ENCODE data around the gene MTCL3.

MTCL3 gene

DNA sequence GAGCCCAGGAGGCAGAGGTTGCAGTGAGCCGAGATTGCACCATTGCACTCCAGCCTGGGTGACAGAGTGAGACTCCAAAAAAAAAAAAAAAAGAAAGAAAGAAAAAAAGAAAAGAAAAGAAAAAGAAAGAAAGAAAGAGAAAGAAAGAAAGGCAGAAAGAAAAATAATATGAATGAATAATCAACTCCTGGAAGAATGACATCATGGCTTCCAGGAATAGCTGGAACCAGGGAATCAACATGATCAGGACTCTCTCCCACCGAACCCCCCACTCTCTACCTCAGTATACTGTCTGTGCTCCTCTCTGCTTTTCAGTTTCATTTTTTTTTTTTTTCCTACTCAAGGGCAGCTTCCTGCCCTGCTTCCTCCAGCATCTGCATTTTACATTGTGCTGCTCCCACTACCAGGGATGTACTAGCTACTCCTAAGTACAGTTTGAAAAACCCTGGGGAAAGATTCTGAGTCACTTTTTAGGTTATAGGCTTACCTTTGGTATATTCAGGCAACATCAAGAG, 19.7 kb upstream of the MTCL3 start:
- FAIRE-seq (no peak), DNase-seq (ENCODE audit: low read depth) (no peak)
- Histone ChIP-seq H3K4me3 (ENCODE audit: low read depth, low read length) (no peak overlapping the region), H3K36me3 (ENCODE audit: control insufficient read depth, insufficient read depth, low read length) (no peaks in the 10 kb centered on the region), H3K27me3 (ENCODE audit: control insufficient read depth, insufficient read depth, low read length) (no peaks in the 10 kb centered on the region)
- TF ChIP-seq, protein P1, sequence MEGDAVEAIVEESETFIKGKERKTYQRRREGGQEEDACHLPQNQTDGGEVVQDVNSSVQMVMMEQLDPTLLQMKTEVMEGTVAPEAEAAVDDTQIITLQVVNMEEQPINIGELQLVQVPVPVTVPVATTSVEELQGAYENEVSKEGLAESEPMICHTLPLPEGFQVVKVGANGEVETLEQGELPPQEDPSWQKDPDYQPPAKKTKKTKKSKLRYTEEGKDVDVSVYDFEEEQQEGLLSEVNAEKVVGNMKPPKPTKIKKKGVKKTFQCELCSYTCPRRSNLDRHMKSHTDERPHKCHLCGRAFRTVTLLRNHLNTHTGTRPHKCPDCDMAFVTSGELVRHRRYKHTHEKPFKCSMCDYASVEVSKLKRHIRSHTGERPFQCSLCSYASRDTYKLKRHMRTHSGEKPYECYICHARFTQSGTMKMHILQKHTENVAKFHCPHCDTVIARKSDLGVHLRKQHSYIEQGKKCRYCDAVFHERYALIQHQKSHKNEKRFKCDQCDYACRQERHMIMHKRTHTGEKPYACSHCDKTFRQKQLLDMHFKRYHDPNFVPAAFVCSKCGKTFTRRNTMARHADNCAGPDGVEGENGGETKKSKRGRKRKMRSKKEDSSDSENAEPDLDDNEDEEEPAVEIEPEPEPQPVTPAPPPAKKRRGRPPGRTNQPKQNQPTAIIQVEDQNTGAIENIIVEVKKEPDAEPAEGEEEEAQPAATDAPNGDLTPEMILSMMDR (IDR thresholded peaks at IDR 0.05; ENCODE audit: insufficient read depth, low read length, severe bottlenecking) = no peak

DNA sequence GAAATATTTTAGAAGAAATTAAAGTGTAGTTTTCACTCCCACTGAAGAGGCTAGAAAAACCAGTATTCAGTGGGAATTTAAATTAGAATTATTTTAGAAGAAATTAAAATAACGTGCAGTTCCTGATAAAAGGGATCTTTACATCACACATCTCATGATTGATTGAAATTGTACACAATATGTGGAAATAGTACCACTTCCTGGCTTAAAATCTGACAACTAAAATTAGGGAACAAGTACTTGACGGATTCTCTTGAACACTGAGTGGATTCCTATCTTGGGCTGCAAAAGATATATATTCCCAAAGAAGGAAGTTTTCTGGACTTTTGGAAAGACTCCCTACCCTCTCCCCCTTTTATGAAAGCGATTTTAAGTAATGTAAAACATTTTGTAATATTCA, 14.6 kb upstream of the MTCL3 start:
- H3K36me3 ChIP-seq (ENCODE audit: control insufficient read depth, insufficient read depth, low read length) = no peaks in the 10 kb centered on the region
- no peak for DNase-seq (ENCODE audit: low read depth)
- TF ChIP-seq, protein P1 (IDR thresholded peaks at IDR 0.05; ENCODE audit: insufficient read depth, low read length, severe bottlenecking) = no peak
- FAIRE-seq = no peak
- H3K4me3 ChIP-seq (ENCODE audit: low read depth, low read length) = no peak overlapping the region
- no peaks in the 10 kb centered on the region for H3K27me3 ChIP-seq (ENCODE audit: control insufficient read depth, insufficient read depth, low read length)

DNA sequence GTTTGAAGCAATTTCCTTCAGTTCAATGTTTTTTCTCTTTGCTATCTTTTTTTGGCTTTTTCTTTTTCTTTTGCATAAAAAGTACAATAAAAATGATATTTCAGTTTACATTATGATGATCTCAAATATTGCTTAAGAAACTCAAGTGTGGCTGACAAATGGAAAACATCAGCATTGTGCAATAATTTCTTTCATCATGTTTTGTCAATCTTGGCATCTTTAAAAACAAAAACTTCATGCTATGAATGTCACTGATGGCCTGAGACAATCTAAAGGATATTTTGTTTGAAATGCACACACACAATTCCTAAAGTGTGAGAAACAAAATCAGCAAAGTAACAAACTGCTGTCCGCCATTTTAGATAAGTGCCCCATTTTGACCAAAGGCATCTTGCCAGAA, 13.9 kb upstream of the MTCL3 start:
- FAIRE-seq = no peak

DNA sequence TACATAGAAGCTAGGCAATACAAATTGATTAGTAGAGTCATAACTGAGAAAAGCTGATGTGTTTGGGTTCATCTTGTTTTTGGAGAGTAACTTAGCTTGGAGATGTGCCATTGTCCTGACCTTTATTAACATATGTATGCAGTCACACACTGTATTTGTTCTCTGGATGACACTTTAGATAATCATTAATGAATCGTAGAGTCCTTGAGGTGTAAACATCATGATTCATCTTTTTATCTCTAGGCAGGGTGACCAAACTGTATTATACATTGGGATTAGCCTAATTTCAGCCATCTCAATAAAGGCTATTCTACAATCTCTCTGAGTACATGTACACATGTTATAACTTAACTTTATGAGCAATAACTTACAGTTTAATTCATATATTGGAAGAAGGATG, 3.6 kb upstream of the MTCL3 start:
- FAIRE-seq = no peak
- H3K27me3 ChIP-seq (ENCODE audit: control insufficient read depth, insufficient read depth, low read length) = peaks cover 9% of the 10 kb centered on the region
- H3K36me3 ChIP-seq (ENCODE audit: control insufficient read depth, insufficient read depth, low read length) = no peaks in the 10 kb centered on the region
- no peak for DNase-seq (ENCODE audit: low read depth)
- TF ChIP-seq, protein P1 (IDR thresholded peaks at IDR 0.05; ENCODE audit: insufficient read depth, low read length, severe bottlenecking) = no peak
- H3K4me3 ChIP-seq (ENCODE audit: low read depth, low read length) = no peak overlapping the region

More for the DNA sequence above, 13.9 kb upstream of the MTCL3 start:
- TF ChIP-seq, protein P1 (IDR thresholded peaks at IDR 0.05; ENCODE audit: insufficient read depth, low read length, severe bottlenecking) = no peak
- Histone ChIP-seq H3K36me3 (ENCODE audit: control insufficient read depth, insufficient read depth, low read length) (no peaks in the 10 kb centered on the region), H3K27me3 (ENCODE audit: control insufficient read depth, insufficient read depth, low read length) (no peaks in the 10 kb centered on the region), H3K4me3 (ENCODE audit: low read depth, low read length) (no peak overlapping the region)
- peak; percentile 36 for DNase-seq (ENCODE audit: low read depth)

DNA sequence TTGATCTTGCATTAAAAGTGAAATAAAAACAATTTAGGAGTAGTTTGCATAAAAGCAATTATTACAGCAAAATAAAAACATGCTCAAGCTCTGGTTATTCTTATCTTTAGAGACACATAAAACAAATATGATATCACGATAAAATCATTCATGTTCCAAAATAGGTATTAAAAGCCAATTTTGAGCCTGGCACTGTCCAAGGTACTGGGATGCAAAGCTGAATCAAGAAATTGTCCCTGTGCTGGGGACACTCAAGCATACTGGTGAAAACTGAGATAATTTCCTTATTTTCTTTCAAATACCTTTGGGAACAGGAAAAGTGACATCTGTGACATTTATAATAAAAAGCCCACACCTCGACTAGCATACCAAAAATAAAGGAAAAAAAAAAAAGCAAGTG, 931 bp upstream of the MTCL3 start:
- Histone ChIP-seq H3K4me3 (ENCODE audit: low read depth, low read length) (no peak overlapping the region), H3K27me3 (ENCODE audit: control insufficient read depth, insufficient read depth, low read length) (peaks cover 16% of the 10 kb centered on the region), H3K36me3 (ENCODE audit: control insufficient read depth, insufficient read depth, low read length) (no peaks in the 10 kb centered on the region)
- no peak for DNase-seq (ENCODE audit: low read depth)
- no peak for FAIRE-seq
- TF ChIP-seq, protein P1 (IDR thresholded peaks at IDR 0.05; ENCODE audit: insufficient read depth, low read length, severe bottlenecking) = no peak

DNA sequence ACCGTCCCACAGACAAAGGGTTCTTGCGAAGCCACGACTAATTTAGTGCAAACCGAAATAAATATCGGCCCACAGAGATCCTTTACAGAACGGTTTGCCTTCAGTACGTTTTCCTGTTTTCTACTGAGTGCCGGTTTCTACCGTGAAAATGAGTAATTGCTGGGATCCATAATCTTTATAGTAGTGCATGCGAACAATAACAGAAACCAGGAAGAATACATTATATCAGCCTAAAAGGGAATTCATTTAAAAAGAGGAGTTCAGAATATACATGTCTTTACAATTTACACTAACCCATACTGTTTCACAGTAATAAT, 292 bp upstream of the MTCL3 start:
- Histone ChIP-seq H3K4me3 (ENCODE audit: low read depth, low read length) (no peak overlapping the region), H3K27me3 (ENCODE audit: control insufficient read depth, insufficient read depth, low read length) (peaks cover 19% of the 10 kb centered on the region), H3K36me3 (ENCODE audit: control insufficient read depth, insufficient read depth, low read length) (no peaks in the 10 kb centered on the region)
- TF ChIP-seq, protein P1 (IDR thresholded peaks at IDR 0.05; ENCODE audit: insufficient read depth, low read length, severe bottlenecking) = no peak
- no peak for FAIRE-seq
- no peak for DNase-seq (ENCODE audit: low read depth)
